LNCaP clone FGC (cell line): ENCODE measurements around the gene TTC23L.

ENCODE experiments used
- DNase-seq: peaks from one replicate; pipeline ENCODE4 v3.0.0-alpha.2; 2011; ENCODE audit warnings: low read depth
- H3K4me3 ChIP-seq: 2 replicates; pipeline ENCODE4 v1.5.1; 2011; ENCODE audit warnings: mild to moderate bottlenecking, low read depth, low read length, control low read depth
- CTCF ChIP-seq: IDR thresholded peaks from 2 replicates; pipeline ENCODE4 v1.5.1; 2012; ENCODE audit warnings: mild to moderate bottlenecking; ENCODE audit not compliant: control insufficient read depth, insufficient read depth; ENCODE audit errors: extremely low read depth

Gene TTC23L

DNA sequence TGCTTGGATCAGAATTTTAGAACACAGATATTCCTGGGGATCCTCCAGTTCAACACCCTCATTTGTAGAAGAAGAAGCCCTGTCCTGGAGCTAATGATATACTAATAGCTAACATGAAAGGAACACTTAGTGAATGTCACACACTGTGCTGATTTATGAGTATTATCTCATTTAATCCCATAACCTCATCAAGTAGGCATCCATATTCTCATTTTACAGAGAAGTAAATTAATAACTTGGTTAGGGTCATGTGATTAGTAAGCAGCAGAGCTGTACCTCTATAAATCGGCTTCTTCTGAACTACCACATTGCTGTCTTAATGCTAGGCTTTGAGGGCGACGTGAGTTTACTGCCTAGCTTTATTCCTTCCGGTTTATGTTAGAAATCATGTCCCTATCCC, 6.0 kb downstream of the TTC23L start:
- no peak for DNase-seq
- TF ChIP-seq CTCF: no peak
- no peak overlapping the region for H3K4me3 ChIP-seq

GRCh38 chr5:34847056-34847455, 8.1 kb downstream of the TTC23L start:
- no peak for TF ChIP-seq CTCF
- H3K4me3 ChIP-seq: no peak overlapping the region
- DNase-seq: no peak

DNA sequence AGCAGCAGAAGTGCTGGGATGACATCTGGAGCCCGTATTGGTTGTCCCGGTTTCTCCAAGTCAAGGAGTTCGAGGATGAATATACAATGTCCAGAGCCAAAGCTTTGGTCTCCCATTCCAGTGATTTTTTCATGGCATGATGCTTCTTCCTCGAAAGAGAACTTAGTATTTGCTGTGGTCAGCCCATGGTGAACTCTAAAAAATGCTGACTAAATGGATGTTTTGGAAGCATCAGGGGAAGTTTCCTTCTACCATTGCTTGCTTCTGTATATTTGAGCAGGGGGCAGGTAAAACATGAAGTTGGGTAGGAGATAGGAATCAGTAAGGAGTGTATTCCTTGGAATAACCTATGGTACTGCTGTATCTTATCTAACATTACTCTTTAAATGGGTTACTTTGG, 8.6 kb downstream of the TTC23L start:
- no peak for DNase-seq
- no peak for TF ChIP-seq CTCF
- no peak overlapping the region for H3K4me3 ChIP-seq

- no peak for DNase-seq
- TF ChIP-seq CTCF: no peak
Observed at GRCh38 chr5:34848230-34848629, 9.3 kb downstream of the TTC23L start.

DNA sequence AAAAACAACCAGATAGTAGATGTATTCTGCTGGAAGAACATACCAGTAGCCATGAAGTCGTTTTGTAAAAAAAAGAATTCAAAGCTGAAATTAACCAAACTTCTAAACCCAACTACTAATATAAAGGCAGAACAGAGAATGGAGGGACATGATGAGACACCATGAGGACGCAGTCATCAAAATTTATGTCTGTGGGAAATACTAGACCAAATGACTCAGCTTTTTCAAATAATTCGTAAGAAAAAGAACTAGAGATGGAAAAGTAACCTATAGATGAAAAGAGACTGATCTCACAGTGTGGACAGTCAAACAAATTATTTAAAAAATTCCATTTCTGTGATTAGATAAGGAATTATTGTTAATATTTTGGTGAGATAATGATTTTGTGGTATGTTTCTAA, 10.3 kb downstream of the TTC23L start:
- H3K4me3 ChIP-seq: no peak overlapping the region
- TF ChIP-seq CTCF: no peak
- DNase-seq: no peak

More at GRCh38 chr5:34848230-34848629, 9.3 kb downstream of the TTC23L start:
- no peak overlapping the region for H3K4me3 ChIP-seq

DNA sequence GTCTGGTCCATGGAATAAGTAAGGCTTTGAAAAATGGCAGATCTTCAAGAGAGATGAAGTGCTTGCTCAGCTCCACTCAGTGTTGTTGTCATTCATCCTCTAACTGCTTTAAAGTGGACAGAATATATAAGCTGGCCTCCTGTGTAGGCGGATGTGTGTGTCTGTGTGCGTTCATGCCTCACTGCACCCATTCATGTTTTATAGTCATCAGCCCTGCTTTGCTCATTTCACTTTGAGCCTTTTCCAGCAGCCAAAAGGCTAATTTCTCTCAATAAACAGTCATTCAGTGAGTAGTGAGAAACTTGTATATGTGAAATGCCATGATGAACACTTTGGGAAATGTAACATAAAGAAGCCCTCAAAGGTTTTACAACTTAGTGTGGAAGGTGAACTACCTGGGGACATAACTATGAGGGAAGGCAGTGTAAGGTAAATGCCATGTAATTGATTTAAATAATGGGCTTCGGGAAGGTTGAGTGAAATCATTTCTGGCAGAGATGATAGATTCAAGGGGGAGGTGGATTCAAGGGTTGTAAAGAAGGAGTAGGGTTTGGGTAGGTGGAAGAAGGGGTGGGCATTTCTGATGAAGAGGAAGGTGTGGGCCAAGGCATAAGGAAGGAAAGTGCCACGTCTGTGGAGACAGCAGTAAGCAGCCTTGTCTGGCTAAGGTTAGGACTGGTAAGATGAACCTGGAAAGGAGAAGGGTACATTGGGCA, 15.7 kb downstream of the TTC23L start:
- H3K4me3 ChIP-seq: no peak overlapping the region
- no peak for TF ChIP-seq CTCF
- no peak for DNase-seq

DNA sequence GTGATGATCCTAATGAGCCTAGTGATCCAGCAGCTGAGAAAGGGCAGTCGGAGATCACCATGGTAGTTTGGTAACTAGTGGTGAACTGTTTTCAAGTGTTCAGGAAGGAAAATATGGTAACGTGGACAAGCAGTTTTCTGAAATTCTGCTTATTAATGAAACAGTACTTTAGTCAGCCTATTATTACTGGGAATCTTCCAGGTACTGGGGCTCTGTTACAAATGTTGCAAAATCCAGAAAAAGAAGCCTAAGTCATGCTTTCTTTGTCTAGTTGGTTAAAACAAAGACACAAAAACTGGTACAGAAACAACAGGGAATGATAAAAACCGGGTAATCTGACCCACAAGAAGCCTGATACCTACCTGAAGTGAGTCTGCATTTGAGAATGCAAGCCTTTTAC, 18.2 kb downstream of the TTC23L start:
- TF ChIP-seq CTCF: no peak
- DNase-seq: no peak
- no peak overlapping the region for H3K4me3 ChIP-seq
